Islet of Langerhans (tissue), 1 donor: ENCODE results near the gene ARHGAP15.

Source experiments
- FAIRE-seq: peaks from one replicate; lab custom pipeline; 2011; peaks lifted over from hg19 to GRCh38; lab: Jason Lieb, UNC

The ARHGAP15 gene

GRCh38 chr2:143586119-143586518, 456.9 kb downstream of the ARHGAP15 start:
- peak; percentile 30 for FAIRE-seq

DNA sequence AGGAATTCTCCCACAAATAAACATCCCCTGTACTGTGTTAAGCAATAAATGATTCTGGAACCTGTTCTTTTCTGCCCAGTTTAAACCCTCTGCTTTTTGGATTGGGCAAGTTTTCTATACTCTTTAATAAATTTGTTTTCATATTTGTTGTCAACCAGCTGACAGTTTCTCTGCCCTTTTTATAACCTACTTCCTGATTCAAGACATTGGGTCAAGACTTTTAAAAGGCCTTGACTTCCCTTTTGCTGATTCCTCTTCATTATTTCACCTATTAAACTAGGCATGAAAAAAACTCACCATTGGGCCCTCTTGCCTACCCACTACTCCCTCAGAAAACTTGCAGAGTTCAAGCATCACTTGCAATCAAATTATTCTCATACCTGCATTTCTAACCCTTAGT, 459.5 kb downstream of the ARHGAP15 start:
- no peak for FAIRE-seq

GRCh38 chr2:143594161-143594560, 464.9 kb downstream of the ARHGAP15 start:
- FAIRE-seq, result no peak

DNA sequence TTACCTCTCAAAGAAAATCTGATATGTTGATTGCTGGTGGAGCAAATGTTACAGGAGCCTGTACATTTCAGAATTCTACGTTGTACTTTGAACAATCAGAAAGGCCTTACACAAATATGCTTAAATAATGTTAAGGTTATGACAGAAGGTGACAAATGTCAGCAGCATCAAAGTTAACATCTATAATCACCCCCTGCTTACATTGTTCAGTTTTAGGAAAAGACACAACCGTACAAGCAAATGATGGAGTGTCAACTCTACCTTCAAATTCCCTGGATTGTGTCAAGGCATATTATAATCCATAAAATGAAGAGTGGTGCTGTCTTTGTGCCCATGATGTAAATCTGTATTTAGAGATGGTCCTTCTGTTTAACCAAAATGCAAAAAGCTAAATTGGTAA, 465.5 kb downstream of the ARHGAP15 start:
- no peak for FAIRE-seq

DNA sequence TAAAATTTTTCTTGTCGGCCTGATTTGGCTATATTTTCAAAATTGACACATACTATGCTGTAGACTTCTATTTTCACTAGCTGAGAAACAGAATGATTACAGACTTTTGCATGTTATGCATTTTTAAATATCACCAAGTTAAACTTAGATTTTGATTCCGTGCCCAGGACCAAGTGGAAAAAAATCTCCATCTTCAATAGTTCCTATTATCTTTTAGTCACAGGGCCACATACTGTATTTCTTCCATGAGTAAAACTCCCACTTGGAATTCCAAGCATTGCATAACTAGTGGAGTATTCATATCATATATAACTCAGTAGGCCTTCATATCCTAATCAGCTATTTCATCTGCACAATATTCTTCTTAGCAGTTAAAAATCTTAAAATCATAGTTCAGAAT, 470.9 kb downstream of the ARHGAP15 start:
- no peak for FAIRE-seq

DNA sequence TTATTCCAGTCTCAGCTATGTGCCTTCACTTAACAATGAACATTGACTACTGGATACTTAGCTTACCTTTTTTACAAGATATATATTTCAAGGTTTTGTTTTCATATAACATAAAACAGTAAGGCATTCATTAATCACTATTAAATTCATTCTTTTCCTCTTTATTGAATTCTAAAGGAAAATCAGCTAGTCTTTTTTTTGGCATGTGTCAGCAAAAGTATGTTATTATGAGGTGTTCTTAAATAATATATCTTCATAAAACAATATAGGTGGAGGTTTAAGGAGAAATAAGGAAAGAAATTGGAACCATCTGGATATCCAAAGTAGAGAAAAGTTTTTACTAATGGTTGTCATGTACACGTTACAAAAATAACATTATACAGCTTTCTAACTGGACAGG, 472.6 kb downstream of the ARHGAP15 start:
- FAIRE-seq, result no peak

DNA sequence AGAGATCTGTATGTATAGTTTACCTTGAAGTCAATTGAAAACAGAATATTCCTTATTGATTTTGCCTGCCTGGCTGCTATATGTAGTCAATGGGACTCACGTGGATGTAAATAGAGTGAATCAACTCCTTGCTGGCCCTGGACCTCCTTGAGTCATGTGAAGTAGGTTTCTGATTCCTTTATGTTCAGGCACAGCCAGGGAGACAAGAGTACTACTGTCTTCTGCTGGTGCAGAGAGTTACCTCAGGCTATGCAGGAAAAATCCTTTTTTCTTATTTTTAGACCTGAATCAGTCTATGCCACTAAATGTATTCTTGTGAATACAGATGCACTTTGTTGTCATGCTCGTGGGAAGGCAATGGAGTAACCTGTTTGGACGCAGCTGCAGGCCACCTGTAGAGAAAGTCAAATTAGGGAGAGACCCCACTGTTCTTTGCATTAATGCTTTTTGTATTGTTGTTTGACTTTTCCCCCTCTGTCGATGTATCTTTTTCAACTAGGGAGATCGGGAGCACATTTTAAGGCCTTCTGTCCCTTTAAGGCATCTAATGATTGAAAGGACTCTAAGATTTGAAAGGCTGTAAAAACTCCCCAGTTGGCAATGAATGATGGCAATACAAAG, 473.9 kb downstream of the ARHGAP15 start:
- FAIRE-seq, result no peak

- FAIRE-seq, result no peak
Observed at GRCh38 chr2:143603846-143604565, 474.8 kb downstream of the ARHGAP15 start.

GRCh38 chr2:143604566-143604959, 475.3 kb downstream of the ARHGAP15 start:
- no peak for FAIRE-seq

GRCh38 chr2:143607231-143608062, 478.2 kb downstream of the ARHGAP15 start:
- FAIRE-seq, result no peak

DNA sequence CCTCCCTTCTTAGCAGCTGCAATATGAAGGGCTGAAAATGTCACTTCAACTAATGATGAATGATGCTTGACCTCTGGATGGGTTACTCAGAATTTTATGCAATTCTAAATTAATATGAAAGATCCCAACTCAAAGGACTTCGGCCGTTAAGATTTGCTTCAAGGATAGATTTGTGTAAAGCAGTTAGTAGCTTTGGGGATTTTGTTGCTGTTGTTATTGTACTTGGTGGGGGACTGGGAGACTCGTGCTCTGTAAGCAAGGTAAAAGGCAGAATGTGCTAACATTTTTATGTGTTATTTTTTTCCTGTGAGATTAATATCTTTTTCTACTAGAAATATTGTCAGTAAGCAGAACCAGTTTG, 478.8 kb downstream of the ARHGAP15 start:
- FAIRE-seq, result no peak

DNA sequence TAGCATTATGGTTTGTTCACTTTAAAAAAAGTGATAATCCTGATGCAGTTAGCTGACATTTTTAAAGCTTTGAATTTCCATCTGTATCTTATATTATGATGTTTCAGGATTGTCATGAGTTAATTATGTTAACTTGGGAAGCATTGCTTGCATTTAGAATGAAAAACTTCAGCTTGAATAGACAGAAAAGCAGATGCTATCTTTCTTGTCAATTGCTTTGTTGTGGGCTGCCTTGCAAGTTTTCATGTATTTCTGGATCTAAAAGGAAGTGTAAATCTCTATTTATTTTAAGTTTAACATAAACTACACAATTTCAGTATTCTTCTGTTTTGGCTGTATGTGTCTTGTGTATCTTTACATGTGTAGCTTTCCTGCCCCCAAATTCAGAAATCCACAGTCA, 479.5 kb downstream of the ARHGAP15 start:
- no peak for FAIRE-seq

DNA sequence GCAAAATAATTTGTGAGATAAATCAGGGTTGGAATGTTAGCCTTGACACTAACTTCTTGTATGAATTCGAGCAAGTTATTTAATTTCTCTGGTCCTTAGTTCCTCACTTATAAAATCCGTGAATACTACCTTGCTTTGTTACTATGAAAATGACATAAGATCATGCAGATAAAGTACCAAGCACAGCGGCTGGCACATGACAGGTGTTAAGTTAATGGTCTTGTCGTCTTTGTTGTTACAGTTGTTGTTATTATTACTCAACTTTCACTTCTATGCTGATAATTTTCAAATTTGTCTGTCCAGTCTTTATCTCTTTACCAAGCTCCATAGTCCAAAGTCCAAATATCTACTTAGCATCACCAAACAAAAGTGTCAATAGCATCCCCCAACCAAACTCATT, 482.1 kb downstream of the ARHGAP15 start:
- no peak for FAIRE-seq

DNA sequence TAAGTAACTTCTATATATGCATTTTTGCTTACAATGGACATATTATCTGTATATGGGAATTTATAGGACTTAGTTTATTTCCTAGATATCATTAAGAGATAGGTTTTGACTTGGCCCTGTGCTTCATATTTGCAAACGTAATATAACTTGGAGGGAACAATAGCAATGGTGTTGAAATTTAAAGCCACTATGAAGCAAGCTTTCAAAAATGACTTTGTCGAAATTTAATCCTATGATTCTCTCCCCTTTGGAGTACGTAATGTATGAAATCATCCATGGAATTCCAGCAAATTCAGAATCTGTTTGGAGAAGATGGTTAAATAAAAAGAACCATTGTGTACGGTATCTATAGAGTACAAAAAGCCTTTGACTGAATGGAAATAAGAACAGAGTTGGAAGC, 486.3 kb downstream of the ARHGAP15 start:
- FAIRE-seq, result no peak

DNA sequence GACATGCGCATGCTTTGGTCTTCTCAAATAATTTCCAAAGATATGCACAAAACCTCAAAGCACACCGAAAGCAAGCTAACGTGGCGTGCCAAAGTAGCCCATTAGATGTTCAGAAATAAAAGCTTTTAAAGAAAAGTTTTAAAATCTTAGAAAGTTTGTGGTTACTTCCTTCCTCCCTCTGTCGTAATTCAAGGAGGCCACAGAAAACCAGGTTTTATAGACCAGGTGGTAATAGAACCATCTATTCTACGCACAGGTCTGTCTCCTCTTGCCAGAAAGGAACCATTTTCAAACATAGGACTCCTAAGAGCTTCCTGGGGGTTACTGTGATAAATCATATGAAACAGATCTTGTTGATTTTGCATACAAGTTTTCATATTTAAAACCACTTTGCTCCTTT, 487.2 kb downstream of the ARHGAP15 start:
- no peak for FAIRE-seq

GRCh38 chr2:143617803-143618415, 488.7 kb downstream of the ARHGAP15 start:
- FAIRE-seq, result no peak

DNA sequence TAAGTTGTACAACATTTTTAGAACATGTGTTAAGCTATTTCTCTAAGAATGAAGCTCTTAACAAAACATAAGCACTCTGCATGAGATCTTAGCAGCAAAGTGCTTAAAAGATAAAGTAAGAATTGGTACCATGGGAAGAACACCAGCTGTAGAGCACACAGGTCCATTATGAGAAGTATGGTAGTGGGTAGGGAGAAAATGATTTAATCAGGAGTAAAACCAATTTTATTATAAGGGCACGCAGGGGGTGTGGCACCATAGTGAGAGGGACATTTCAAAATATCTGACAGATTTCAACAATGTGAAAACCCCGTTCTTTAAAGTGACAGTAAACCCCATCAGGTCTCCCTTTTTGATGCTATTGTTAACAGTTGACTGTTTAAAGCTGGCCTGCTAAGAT, 492.9 kb downstream of the ARHGAP15 start:
- FAIRE-seq, result no peak

DNA sequence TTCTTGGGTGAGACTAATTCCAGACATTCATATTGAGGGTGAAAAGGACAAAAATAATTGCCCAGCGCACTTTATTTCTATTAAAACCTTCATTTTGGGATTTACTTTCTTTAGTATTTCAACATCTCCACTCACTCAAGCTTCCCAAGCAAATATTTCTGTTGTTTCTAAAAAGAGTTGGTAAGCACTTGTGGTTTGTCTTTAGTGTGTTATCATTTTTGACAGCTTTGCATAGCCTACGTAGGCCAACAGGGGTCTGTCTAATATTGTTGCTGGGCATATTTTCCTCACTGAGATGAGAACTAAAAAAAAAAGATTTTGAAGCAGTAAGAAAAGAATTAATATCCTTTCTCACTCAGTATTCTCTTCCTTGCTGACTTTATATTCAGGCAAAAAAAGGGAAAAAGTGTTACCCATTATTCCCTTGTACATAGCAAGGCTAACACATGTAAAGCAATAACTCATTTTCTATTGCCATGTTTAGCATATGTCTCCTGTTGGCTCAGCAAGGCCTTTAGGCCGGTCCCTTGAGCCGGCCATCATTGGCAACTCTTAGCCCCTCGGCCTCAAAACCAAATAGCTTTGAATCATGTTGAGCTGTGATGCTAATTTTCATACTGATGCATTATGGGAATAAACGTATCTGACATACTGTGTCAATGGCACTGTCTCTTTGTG, 494.2 kb downstream of the ARHGAP15 start:
- no peak for FAIRE-seq

GRCh38 chr2:143623909-143624260, 494.7 kb downstream of the ARHGAP15 start:
- no peak for FAIRE-seq

GRCh38 chr2:143629340-143629739, 500.1 kb downstream of the ARHGAP15 start:
- FAIRE-seq, result no peak

- FAIRE-seq, result no peak
Observed at GRCh38 chr2:143632751-143633374, 503.6 kb downstream of the ARHGAP15 start.

DNA sequence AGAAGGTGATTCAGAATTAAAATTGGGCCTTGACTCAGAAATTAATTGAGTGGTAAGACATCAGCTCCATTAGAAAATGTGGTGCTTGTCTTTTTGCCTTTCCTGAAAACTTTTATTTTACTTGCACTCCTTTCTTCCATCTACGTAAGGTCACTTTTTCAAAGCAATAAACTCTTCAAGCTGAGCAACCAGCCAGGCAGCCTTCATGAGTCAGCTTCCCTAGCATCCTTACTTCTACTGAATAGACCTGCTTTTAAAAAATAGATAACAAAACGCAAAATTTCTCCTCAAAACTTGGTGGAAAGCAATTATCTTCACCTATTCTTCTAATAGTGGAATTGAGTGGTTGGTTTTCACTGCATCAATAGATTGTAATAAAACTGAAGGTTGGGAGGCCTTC, 504.2 kb downstream of the ARHGAP15 start:
- no peak for FAIRE-seq
